ENCODE measurements around the gene CDH15.

GRCh38 chr16:89195521-89196171 lies 24.1 kb downstream of the CDH15 start:
- no peak for TF ChIP-seq CTCF (IDR thresholded peaks at IDR 0.05; ENCODE audit: low read depth, low read length, poor library complexity, severe bottlenecking)
- TF ChIP-seq EZH2phosphoT487 (IDR thresholded peaks at IDR 0.05; ENCODE audit: borderline replicate concordance, low read length): no peak
